ENCODE measurements around the gene NAGK.

GRCh38 chr2:71043531-71044407 is 24.7 kb upstream of the NAGK start:
- no peak for TF ChIP-seq CTCF (IDR thresholded peaks at IDR 0.05)
- no peak for TF ChIP-seq EZH2 (IDR thresholded peaks at IDR 0.05; ENCODE audit: borderline replicate concordance, insufficient read depth, low read depth, low read length, poor library complexity, severe bottlenecking)
